LNCaP clone FGC (cell line): Measurements from ENCODE around the gene BACH1.

Experiments used
- DNase-seq: peaks from one replicate; pipeline ENCODE4 v3.0.0-alpha.2; 2011; ENCODE audit warnings: low read depth
- H3K4me3 ChIP-seq: 2 replicates; pipeline ENCODE4 v1.5.1; 2011; ENCODE audit warnings: mild to moderate bottlenecking, low read depth, low read length, control low read depth
- CTCF ChIP-seq: IDR thresholded peaks from 2 replicates; pipeline ENCODE4 v1.5.1; 2012; ENCODE audit warnings: mild to moderate bottlenecking; ENCODE audit not compliant: control insufficient read depth, insufficient read depth; ENCODE audit errors: extremely low read depth

The BACH1 gene

GRCh38 chr21:29390778-29391177 lies 92.1 kb downstream of the BACH1 start:
- no peak for TF ChIP-seq CTCF
- no peak overlapping the region for H3K4me3 ChIP-seq
- no peak for DNase-seq

GRCh38 chr21:29394051-29394450 lies 95.3 kb downstream of the BACH1 start:
- no peak overlapping the region for H3K4me3 ChIP-seq
- no peak for TF ChIP-seq CTCF
- no peak for DNase-seq
